Mesodermal cell (in vitro differentiated cells): Measurements from ENCODE around the gene C9orf78.

Experiments
- H3K27ac ChIP-seq: 2 replicates; pipeline ENCODE4 v1.7.0; 2013; ENCODE audit warnings: mild to moderate bottlenecking, low read depth, low read length, moderate library complexity; ENCODE audit not compliant: severe bottlenecking
- H3K36me3 ChIP-seq: 2 replicates; pipeline ENCODE4 v1.7.1; 2013; ENCODE audit warnings: mild to moderate bottlenecking, low read length, moderate library complexity; ENCODE audit not compliant: control insufficient read depth, insufficient read depth
- H3K4me1 ChIP-seq: one replicate; pipeline ENCODE4 v1.7.1; 2013; ENCODE audit warnings: mild to moderate bottlenecking, low read length; ENCODE audit not compliant: insufficient read depth, control insufficient read depth, poor library complexity, severe bottlenecking
- H3K4me3 ChIP-seq: 2 replicates; pipeline ENCODE4 v1.7.0; 2013; ENCODE audit warnings: low read length, control low read depth, mild to moderate bottlenecking; ENCODE audit not compliant: insufficient read depth, poor library complexity, severe bottlenecking; ENCODE audit errors: extremely low read depth
- H3K9me3 ChIP-seq: 2 replicates; pipeline ENCODE4 v1.7.1; 2013; ENCODE audit warnings: mild to moderate bottlenecking, low read length, moderate library complexity; ENCODE audit not compliant: control insufficient read depth
- WGBS, 2 experiments: methylation state at CpG; one replicate each; pipeline ENCODE4 v1.1.5; 2013; ENCODE audit warnings: missing lambda C conversion rate in 2 of 2; ENCODE audit not compliant: insufficient coverage in 2 of 2; 5-methylcytosine and 5-hydroxymethylcytosine counted together

C9orf78 gene

DNA sequence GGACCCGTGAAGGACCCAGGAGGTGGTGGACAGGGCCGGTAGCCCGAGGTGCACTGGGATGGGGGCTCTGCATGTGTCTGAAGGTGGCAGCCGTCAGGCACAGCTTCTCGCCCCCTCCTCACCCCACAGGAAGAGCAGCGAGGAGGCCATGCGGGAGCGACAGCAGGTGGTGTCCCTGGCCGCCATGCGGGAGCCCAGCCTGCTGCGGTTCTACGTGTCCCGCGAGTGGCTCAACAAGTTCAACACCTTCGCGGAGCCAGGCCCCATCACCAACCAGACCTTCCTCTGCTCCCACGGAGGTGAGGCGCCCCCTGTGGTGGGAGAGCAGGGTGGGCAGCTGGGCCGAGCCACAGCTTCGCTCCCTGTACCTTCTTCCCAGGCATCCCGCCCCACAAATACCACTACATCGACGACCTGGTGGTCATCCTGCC is 40.1 kb upstream of the C9orf78 start:
- H3K4me1 ChIP-seq, result no peaks in the 10 kb centered on the region
- peaks cover 12% of the 10 kb centered on the region for H3K36me3 ChIP-seq
- no peaks in the 10 kb centered on the region for H3K9me3 ChIP-seq
- no peak overlapping the region for H3K27ac ChIP-seq
- no peak overlapping the region for H3K4me3 ChIP-seq
- WGBS, 2 experiments, result 83 to 90% methylated on average over 8 to 11 of the region's 23 CpGs

DNA sequence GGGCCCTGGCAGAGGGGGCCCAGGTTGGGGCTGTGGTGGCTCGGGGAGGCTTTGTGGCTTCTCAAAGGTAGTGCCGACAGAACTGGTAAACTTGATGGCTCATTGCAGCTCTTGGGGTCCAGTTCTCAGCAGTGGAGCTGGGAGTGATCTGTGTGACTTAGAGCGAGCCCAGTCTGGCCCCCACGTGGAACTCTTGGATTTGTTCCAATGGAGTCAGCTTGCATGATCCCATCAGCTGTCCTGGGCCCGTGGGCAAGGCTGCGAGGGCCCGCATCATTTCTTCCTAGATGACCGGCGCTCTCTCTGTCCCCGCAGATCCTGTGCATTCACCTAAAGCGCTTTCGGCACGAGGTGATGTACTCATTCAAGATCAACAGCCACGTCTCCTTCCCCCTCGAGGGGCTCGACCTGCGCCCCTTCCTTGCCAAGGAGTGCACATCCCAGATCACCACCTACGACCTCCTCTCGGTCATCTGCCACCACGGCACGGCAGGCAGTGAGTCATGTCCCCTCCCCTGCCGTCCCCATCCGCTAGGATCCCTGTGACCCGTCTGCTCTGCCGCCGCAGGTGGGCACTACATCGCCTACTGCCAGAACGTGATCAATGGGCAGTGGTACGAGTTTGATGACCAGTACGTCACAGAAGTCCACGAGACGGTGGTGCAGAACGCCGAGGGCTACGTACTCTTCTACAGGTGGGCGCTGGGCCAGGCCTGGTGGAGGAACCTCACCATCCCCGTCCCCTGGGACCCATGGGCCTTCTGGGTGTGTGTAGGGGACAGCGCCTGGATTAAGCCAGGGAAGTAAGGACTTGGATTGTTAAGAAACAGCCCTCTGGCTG is 39.4 kb upstream of the C9orf78 start:
- H3K4me3 ChIP-seq, result no peak overlapping the region
- no peaks in the 10 kb centered on the region for H3K4me1 ChIP-seq
- no peak overlapping the region for H3K27ac ChIP-seq
- H3K36me3 ChIP-seq, result peaks cover 9% of the 10 kb centered on the region
- no peaks in the 10 kb centered on the region for H3K9me3 ChIP-seq
- 94 to 95% methylated on average over 38 of the region's 38 CpGs for WGBS, 2 experiments

DNA sequence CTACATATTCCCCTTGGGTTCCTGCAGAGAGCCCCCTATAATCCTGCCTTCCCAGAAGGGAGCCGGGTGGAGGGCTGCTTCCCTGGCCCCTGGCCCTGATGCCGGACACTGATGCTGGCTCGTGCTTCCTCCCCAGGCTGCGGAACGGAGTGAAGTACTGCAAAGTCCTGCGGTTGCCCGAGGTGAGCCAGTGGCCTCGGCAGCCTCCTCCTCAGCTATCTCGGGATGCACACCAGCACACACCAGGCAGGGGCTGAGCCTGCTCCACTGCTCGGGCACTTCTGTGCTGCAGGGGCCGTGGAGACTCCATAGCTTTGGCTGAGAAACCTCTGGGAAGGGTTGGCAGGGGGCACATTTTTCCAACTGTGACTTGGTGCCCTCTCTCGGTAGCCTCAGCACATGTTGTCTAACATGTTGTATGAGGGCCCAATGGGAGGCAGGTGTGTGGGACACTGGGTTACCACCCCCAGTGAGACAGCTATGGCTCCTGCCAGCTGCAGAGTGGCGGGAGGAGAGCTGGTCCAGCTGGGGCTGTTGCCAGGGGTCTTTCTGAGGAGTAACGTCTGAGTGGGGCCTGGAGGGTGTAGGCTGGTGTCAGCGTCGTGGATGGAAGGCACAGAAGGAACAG is 38.6 kb upstream of the C9orf78 start:
- Histone ChIP-seq H3K9me3 (no peaks in the 10 kb centered on the region), H3K36me3 (peaks cover 9% of the 10 kb centered on the region), H3K27ac (no peak overlapping the region), H3K4me1 (no peaks in the 10 kb centered on the region), H3K4me3 (no peak overlapping the region)
- WGBS, 2 experiments, result 85 to 92% methylated on average over 12 to 13 of the region's 16 CpGs

DNA sequence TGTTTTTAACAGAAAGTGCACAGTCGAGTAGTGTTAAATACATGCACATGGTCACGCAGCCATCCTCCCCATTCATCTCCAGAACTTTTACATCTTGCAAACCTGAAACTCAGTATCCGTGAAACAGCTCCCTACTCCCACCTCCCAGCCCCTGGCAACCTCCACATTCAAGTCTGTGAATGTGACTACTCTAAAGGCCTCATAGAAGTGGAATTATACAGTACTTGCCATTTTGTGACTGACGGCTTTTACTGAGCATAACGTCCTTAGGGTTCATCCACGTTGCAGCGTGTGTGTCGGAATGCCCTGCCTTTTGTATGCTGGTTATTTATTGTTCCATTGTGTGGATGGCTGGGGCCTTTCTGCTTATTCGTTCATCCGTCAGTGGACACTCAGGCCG is 36.0 kb upstream of the C9orf78 start:
- peaks cover 14% of the 10 kb centered on the region for H3K36me3 ChIP-seq
- H3K4me3 ChIP-seq, result no peak overlapping the region
- no peaks in the 10 kb centered on the region for H3K4me1 ChIP-seq
- H3K9me3 ChIP-seq, result no peaks in the 10 kb centered on the region
- no peak overlapping the region for H3K27ac ChIP-seq
- WGBS, 2 experiments, result 96 to 98% methylated on average over 6 to 10 of the region's 11 CpGs

DNA sequence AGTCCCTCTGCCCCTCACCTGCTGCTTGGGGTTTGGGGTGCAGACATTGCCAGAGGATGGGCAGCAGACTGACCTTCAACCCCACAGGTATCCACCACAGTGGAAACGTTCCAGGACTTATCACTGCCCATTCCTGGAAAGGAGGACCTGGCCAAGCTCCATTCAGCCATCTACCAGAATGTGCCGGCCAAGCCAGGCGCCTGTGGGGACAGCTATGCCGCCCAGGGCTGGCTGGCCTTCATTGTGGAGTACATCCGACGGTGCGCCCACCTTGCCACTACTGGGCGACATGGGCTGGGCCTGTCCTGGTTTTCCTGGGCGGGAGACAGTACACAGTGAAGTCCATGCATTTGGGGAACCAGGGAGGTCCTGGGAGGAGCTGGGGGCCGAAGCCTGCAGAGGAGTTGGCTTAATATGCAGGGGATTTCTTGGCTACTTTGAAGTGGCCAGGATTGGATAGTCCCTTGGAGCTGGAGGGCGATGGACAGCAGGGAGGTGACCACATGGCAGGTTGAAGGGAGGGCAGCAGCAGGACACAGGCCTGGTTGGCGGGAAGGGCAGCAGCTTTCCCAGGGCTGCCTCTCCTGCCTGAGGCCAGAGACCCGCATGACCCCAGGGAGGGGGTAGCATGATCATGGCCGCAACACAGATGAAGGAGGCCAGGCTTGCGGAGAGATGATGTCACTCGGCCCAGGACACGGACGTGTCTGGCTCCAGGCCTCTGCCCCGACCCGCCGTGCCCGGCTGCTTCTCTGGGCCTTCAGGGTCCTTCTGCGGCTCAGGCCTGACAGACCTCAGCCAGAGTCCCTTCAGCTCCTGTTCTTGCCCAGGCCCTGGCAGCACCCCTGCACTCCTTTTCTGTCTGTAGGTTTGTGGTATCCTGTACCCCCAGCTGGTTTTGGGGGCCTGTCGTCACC is 34.8 kb upstream of the C9orf78 start:
- Histone ChIP-seq H3K4me1 (peaks cover 1% of the 10 kb centered on the region), H3K27ac (no peak overlapping the region), H3K36me3 (peaks cover 16% of the 10 kb centered on the region), H3K9me3 (no peaks in the 10 kb centered on the region), H3K4me3 (no peak overlapping the region)
- 91 to 93% methylated on average over 17 to 24 of the region's 24 CpGs for WGBS, 2 experiments

DNA sequence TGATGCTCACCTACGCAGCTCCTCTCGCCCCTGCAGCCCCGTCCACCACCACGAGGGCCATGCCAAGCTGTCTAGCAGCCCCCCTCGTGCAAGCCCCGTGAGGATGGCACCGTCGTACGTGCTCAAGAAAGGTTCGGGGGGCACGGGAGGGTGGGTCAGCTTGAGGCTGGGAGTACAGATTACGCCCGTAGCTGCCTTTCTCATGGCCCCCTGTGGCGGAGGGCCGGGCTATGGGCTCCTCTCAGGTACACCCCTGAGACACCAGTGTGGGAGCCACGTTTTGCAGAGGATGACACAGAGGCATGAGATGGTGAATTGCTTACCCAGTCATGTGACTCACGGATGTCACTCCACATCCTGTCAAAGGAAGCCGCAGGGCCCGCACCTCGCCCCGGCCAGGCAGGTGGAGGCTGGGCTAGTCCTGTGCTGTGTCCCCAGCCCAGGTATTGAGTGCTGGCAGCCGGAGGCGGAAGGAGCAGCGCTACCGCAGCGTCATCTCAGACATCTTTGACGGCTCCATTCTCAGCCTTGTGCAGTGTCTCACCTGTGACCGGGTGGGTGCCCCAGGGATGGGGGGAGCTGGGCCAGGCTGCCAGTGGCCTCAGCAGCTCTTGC is 33.9 kb upstream of the C9orf78 start:
- Histone ChIP-seq H3K4me1 (peaks cover 4% of the 10 kb centered on the region), H3K9me3 (no peaks in the 10 kb centered on the region), H3K4me3 (no peak overlapping the region), H3K27ac (no peak overlapping the region), H3K36me3 (peaks cover 19% of the 10 kb centered on the region)
- 94 to 96% methylated on average over 28 of the region's 28 CpGs for WGBS, 2 experiments

DNA sequence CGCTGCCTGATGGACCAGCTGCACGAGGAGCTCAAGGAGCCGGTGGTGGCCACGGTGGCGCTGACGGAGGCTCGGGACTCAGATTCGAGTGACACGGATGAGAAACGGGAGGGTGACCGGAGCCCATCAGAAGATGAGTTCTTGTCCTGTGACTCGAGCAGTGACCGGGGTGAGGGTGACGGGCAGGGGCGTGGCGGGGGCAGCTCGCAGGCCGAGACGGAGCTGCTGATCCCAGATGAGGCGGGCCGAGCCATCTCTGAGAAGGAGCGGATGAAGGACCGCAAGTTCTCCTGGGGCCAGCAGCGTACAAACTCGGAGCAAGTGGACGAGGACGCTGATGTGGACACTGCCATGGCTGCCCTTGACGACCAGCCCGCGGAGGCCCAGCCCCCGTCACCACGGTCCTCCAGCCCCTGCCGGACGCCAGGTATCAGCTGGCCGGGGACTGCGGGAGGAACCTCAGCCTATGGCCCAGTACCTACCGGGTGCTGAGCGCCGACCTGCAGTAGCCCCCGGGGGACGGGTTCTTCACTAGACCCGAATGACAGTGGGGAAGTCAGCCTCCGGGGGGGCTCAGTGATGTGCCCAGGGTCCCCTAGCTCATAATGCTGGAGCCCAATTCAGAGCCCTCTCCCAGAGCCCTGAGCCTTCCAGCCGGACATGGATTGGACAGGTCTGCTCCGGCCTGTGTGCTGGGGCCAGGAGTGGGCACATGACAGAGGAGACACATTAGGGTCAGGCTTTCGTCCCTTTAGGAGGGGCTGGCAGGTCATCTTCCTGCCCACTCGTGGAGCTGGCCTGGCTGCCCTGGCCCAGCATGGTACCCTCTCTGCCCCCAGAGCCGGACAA is 33.2 kb upstream of the C9orf78 start:
- Histone ChIP-seq H3K9me3 (no peaks in the 10 kb centered on the region), H3K4me1 (peaks cover 8% of the 10 kb centered on the region), H3K36me3 (peaks cover 19% of the 10 kb centered on the region), H3K4me3 (no peak overlapping the region), H3K27ac (no peak overlapping the region)
- 90% methylated on average over 45 to 48 of the region's 48 CpGs for WGBS, 2 experiments

DNA sequence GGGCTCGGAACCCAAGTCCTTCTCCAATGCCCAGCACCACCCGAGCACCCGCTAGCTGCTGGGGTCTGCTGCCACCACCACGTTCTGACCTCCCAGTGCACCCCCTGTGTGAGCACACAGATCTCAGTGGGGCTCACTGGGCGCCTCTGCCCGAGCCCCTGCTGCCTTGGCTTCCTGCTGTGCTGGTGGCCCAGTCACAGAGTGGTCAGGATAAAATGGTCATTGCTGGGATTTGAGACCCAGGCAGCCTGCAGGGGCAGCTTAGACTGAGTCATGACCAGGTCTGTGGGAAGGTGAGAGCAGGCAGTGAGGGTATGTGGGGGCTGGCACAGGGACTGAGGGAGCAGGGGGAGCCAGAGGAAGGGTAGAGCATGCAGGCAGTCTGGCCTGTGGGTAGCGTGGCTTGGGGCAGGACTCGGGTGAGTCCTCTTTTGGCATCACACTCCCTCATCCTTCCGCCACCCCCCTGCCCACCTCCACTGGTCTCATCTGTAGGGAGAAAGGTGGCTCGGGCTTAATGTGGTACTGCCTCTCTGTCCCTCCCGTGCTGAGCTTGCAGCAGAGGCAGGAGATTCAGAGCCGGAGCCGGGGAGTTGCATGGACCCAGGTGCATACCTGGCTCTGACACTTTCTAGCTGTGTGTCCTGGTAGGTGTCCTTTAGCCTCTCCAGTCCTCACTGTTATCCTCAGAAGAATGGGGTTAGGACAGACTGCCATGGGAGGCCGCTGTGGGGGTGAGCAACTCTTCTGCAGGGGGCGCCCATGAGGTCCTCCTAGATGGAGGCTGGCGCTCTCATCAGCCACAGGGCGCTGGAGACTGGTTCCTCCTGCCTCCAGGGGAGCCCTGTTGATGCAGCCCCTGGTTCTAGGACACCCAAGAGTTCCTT is 32.3 kb upstream of the C9orf78 start:
- H3K9me3 ChIP-seq, result no peaks in the 10 kb centered on the region
- 84 to 88% methylated on average over 13 to 15 of the region's 17 CpGs for WGBS, 2 experiments
- H3K4me1 ChIP-seq, result peaks cover 14% of the 10 kb centered on the region
- no peak overlapping the region for H3K4me3 ChIP-seq
- H3K27ac ChIP-seq, result no peak overlapping the region
- H3K36me3 ChIP-seq, result peaks cover 19% of the 10 kb centered on the region

DNA sequence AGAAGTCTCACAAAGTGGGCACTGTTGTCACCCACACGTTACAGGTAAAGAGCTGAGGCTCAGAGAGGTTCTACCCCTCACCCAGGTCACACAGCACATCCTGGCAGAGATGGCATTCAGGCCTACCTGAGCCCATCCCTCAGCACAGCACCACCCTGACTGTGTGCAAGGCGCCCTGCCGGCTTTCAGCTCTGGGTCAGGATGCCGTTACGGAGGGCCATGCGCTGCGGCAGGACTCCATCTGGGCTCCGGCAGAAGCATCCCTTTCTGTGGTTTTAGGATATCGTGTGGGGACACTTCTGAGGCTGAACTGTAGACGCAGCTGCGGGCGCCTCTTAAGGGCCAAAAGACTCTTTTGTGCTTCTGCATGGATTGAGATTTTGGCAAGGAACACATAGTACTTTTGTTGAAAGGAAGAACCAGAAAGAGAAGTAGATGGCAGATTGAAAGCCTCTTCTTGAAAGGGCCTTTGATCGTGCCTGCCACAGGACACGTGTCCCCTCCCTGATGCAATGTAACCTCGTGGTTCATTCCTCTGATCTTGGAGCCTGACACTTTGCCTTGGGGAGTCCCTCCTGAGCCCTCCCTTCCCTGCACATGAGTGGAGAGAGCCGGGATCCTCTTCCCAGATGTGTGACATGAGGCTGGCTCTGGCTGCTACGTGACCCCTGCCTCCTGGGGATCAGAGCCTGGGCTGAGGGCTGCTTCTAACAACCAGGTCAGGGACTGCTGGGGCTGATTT is 31.5 kb upstream of the C9orf78 start:
- Histone ChIP-seq H3K9me3 (no peaks in the 10 kb centered on the region), H3K36me3 (peaks cover 24% of the 10 kb centered on the region), H3K4me3 (no peak overlapping the region), H3K4me1 (peaks cover 14% of the 10 kb centered on the region), H3K27ac (no peak overlapping the region)
- 87 to 88% methylated on average over 16 to 17 of the region's 17 CpGs for WGBS, 2 experiments
